Measurements from ENCODE around the gene ARHGAP26. TPM values are rescaled to one million over a fixed set of nuclear protein-coding genes. Genes with fewer than 3 reads are reported as not detected.

The ARHGAP26 gene
- total and polyA plus RNA-seq, 2 donors (not counting 3 experiments of a cell fraction or from before 2014, with no cell fraction given) = 3.1 to 16.2 TPM

- TF ChIP-seq POLR2AphosphoS5 (IDR thresholded peaks at IDR 0.05; ENCODE audit: insufficient read depth, low read depth, low read length) (no peak), CTCF (IDR thresholded peaks at IDR 0.05; ENCODE audit: extremely low read depth in 1 of 2, insufficient read depth in 1 of 2, low read depth in 1 of 2, low read length in 2 of 2) (no peak), JUN (IDR thresholded peaks at IDR 0.05; ENCODE audit: borderline replicate concordance, insufficient read depth, insufficient read length, low read depth) (no peak), MYC (IDR thresholded peaks at IDR 0.05; ENCODE audit: low read depth, low read length) (no peak), POLR2A (IDR thresholded peaks at IDR 0.05; ENCODE audit: low read depth, low read length) (no peak), MAX (IDR thresholded peaks at IDR 0.05; ENCODE audit: insufficient read depth, insufficient read length) (no peak), EZH2 (IDR thresholded peaks at IDR 0.05; ENCODE audit: borderline replicate concordance, low read depth, low read length, severe bottlenecking) (no peak), FOS (IDR thresholded peaks at IDR 0.05; ENCODE audit: borderline replicate concordance, insufficient read depth, low read length) (no peak), GATA2 (IDR thresholded peaks at IDR 0.05; ENCODE audit: insufficient read depth, insufficient read length, low read depth, low read length) (no peak)
- Histone ChIP-seq H3K79me2 (ENCODE audit: control insufficient read depth, insufficient read depth, low read length) (no peaks in the 10 kb centered on the region), H3K4me2 (ENCODE audit: insufficient read depth, low read length) (no peak overlapping the region), H3K9me1 (replicated peaks; ENCODE audit: control insufficient read depth, extremely low read depth, insufficient read depth, low read length) (no peaks in the 10 kb centered on the region), H4K20me1 (replicated peaks; ENCODE audit: control insufficient read depth, extremely low read depth, insufficient read depth, low read length) (no peaks in the 10 kb centered on the region), H3K4me1 (ENCODE audit: control insufficient read depth, extremely low read depth, insufficient read depth, low read length) (no peaks in the 10 kb centered on the region), H3K9me3 (replicated peaks; ENCODE audit: control insufficient read depth, insufficient read depth, low read length) (no peaks in the 10 kb centered on the region), H3K36me3 (ENCODE audit: control insufficient read depth in 2 of 2, extremely low read depth in 1 of 2, insufficient read depth in 2 of 2, low read length in 2 of 2) (no peaks in the 10 kb centered on the region), H3K27ac (ENCODE audit: insufficient read depth, low read depth, low read length) (no peak overlapping the region), H2AFZ (ENCODE audit: low read depth, low read length) (no peak overlapping the region), H3K4me3 (replicated peaks in 1 of 3; ENCODE audit: insufficient read depth in 1 of 3, low read depth in 1 of 3, low read length in 3 of 3) (no peak overlapping the region), H3K27me3 (ENCODE audit: control insufficient read depth in 2 of 2, insufficient read depth in 2 of 2, low read length in 2 of 2) (no peaks in the 10 kb centered on the region), H3K9ac (replicated peaks; ENCODE audit: extremely low read depth, insufficient read depth, low read length) (no peak overlapping the region)
- intact Hi-C loops (cut with micrococcal nuclease) = no loop called here
- no TSS peak for BruUV-seq (replicated peaks)
- ChIA-PET POLR2A (no interaction called here), CTCF (no interaction called here)
- DNase-seq (ENCODE audit: low read depth, low spot score) (no peak), FAIRE-seq (no peak)
- dilution Hi-C loops (cut with MboI; ENCODE audit: extremely low pct_ligation_motif_present, low sequenced_read_pairs) = no loop called here
Measured at GRCh38 chr5:142970440-142971030, 200.4 kb downstream of the ARHGAP26 start.
